SK-N-SH (cell line): ENCODE measurements around the gene LRRC8D. TPM values are rescaled to one million over a fixed set of nuclear protein-coding genes. Genes with fewer than 3 reads are reported as not detected.

Experiments used
- CTCF ChIA-PET: fragments of 300-600, 350-600 bp; formaldehyde crosslinking; extraction: SDS; loops from one replicate; lab custom pipeline; 2021; lab: Yijun Ruan, JAX
- POLR2A ChIA-PET: fragments of 350-600 bp; sonication (Branson Sonifier 250); formaldehyde crosslinking; extraction: SDS; loops from one replicate; lab custom pipeline; 2020; ENCODE audit warnings: antibody characterized with exemption, inconsistent platforms; lab: Yijun Ruan, JAX
- DNase-seq: peaks from one replicate; pipeline ENCODE4 v3.0.0; 2012
- H2AFZ ChIP-seq: fragments of 200-600 bp; sonication (generic); 2 replicates; pipeline ENCODE4 v1.8.1; 2016; ENCODE audit warnings: antibody characterized with exemption, mild to moderate bottlenecking, low read depth
- H3F3A ChIP-seq: fragments of 200-600 bp; sonication (generic); replicated peaks from 2 replicates; pipeline ENCODE3; 2016; ENCODE audit warnings: antibody characterized with exemption, mild to moderate bottlenecking; ENCODE audit not compliant: insufficient read depth
- H3K27ac ChIP-seq, 2 experiments: fragments of 200-500 bp in 1 of 2; fragments of 200-600 bp in 1 of 2; sonication (Bioruptor generic) in 1 of 2; sonication (generic), shearing (Covaris generic) in 1 of 2; 2 replicates each; pipeline versions ENCODE4 v1.5.1 to v1.6.1; 2014 to 2016; ENCODE audit warnings: low read depth in 2 of 2, inconsistent platforms in 1 of 2, low read length in 1 of 2, mild to moderate bottlenecking in 1 of 2, mixed read lengths in 1 of 2
- H3K27me3 ChIP-seq: fragments of 200-600 bp; sonication (generic), shearing (Covaris generic); 2 replicates; pipeline ENCODE4 v1.6.1; 2016; ENCODE audit warnings: mixed run types; ENCODE audit not compliant: insufficient read depth
- H3K36me3 ChIP-seq, 2 experiments: fragments of 200-500 bp in 1 of 2; fragments of 200-600 bp in 1 of 2; sonication (Bioruptor generic) in 1 of 2; sonication (generic) in 1 of 2; replicated peaks in 1 of 2; 2 replicates each; pipeline versions ENCODE3 to v1.5.1; 2014 to 2016; ENCODE audit warnings: low read length in 1 of 2, mild to moderate bottlenecking in 1 of 2; ENCODE audit not compliant: insufficient read depth in 2 of 2, control insufficient read depth in 1 of 2
- H3K4me1 ChIP-seq, 2 experiments: fragments of 200-500 bp in 1 of 2; fragments of 200-600 bp in 1 of 2; sonication (Bioruptor generic) in 1 of 2; sonication (generic), shearing (Covaris generic) in 1 of 2; 2 replicates each; pipeline versions ENCODE4 v1.5.1 to v1.6.1; 2014 to 2016; ENCODE audit warnings: low read depth in 1 of 2, low read length in 1 of 2, mixed run types in 1 of 2; ENCODE audit not compliant: insufficient read depth in 2 of 2, control insufficient read depth in 1 of 2
- H3K4me2 ChIP-seq: fragments of 200-600 bp; sonication (generic), shearing (Covaris generic); 2 replicates; pipeline ENCODE4 v1.6.1; 2017; ENCODE audit warnings: mixed run types
- H3K4me3 ChIP-seq, 2 experiments: fragments of 200-500 bp in 1 of 2; fragments of 200-600 bp in 1 of 2; sonication (Bioruptor generic) in 1 of 2; sonication (generic), shearing (Covaris generic) in 1 of 2; 2 replicates each; pipeline versions ENCODE4 v1.5.1 to v1.8.1; 2014 to 2016; ENCODE audit warnings: low read depth in 2 of 2, inconsistent platforms in 1 of 2, low read length in 1 of 2, mild to moderate bottlenecking in 1 of 2, mixed read lengths in 1 of 2, moderate library complexity in 1 of 2
- H3K79me2 ChIP-seq: fragments of 200-600 bp; sonication (generic); 2 replicates; pipeline ENCODE4 v1.8.1; 2017; ENCODE audit warnings: mild to moderate bottlenecking; ENCODE audit not compliant: insufficient read depth
- H3K9ac ChIP-seq: fragments of 200-600 bp; sonication (generic); 2 replicates; pipeline ENCODE4 v1.6.1; 2017; ENCODE audit warnings: mixed run types
- H3K9me2 ChIP-seq: fragments of 200-600 bp; sonication (generic); 2 replicates; pipeline ENCODE4 v1.6.1; 2017; ENCODE audit warnings: mixed run types
- H3K9me3 ChIP-seq: fragments of 200-600 bp; sonication (generic); 2 replicates; pipeline ENCODE4 v1.6.1; 2017; ENCODE audit warnings: mixed run types, mild to moderate bottlenecking, moderate library complexity
- H4K20me1 ChIP-seq: fragments of 200-600 bp; sonication (generic); 2 replicates; pipeline ENCODE4 v1.6.1; 2017; ENCODE audit warnings: mild to moderate bottlenecking, mixed run types; ENCODE audit not compliant: insufficient read depth
- EP300 ChIP-seq, 2 experiments: IDR thresholded peaks; 2 replicates each; pipeline versions ENCODE4 v1.4.0 to v1.6.1; 2012; ENCODE audit warnings: borderline replicate concordance in 1 of 2, low read depth in 1 of 2, low read length in 1 of 2
- EZH2phosphoT487 ChIP-seq: fragments of 200-600 bp; sonication (generic); IDR thresholded peaks from 2 replicates; pipeline ENCODE4 v1.6.1; 2017; ENCODE audit warnings: low read depth, mixed run types, mild to moderate bottlenecking, antibody characterized with exemption, moderate library complexity, borderline replicate concordance
- GABPA ChIP-seq: IDR thresholded peaks from 2 replicates; pipeline ENCODE4 v1.4.0; 2012; ENCODE audit warnings: low read depth, mild to moderate bottlenecking
- JUND ChIP-seq: IDR thresholded peaks from 2 replicates; pipeline ENCODE4 v1.4.0; 2012
- MEF2A ChIP-seq: IDR thresholded peaks from 2 replicates; pipeline ENCODE4 v1.4.0; 2012; ENCODE audit warnings: low read depth, borderline replicate concordance
- SMC3 ChIP-seq: IDR thresholded peaks from 2 replicates; pipeline ENCODE4 v1.6.1; 2012; ENCODE audit warnings: low read depth, low read length, improper control_type of control experiment
- TAF1 ChIP-seq: IDR thresholded peaks from 2 replicates; pipeline ENCODE4 v1.6.1; 2012; ENCODE audit warnings: low read depth, mild to moderate bottlenecking, low read length, moderate library complexity, borderline replicate concordance
- TEAD4 ChIP-seq: IDR thresholded peaks from 2 replicates; pipeline ENCODE4 v1.4.0; 2012; ENCODE audit warnings: mild to moderate bottlenecking, borderline replicate concordance; ENCODE audit not compliant: insufficient read depth
- YY1 ChIP-seq: IDR thresholded peaks from 2 replicates; pipeline ENCODE4 v1.4.0; 2012; ENCODE audit warnings: low read depth, mild to moderate bottlenecking
- WGBS: methylation state at CpG from one replicate; pipeline ENCODE4 v1.1.6; 2017; ENCODE audit warnings: low lambda C conversion rate; 5-methylcytosine and 5-hydroxymethylcytosine counted together
- polyA plus RNA-seq, 3 experiments: library from polyadenylated mRNA; depleted of rRNA; stranded (reverse); fragments of >200 nt; gene quantifications; 2 replicates each; pipeline ENCODE4 v1.2.3, GENCODE V29; 2012
- TF ChIP-seq, protein P1 (sequence below): IDR thresholded peaks from 2 replicates; pipeline ENCODE4 v1.4.0; 2012; ENCODE audit warnings: low read depth, borderline replicate concordance
- TF ChIP-seq, protein P2 (sequence below): IDR thresholded peaks from 2 replicates; pipeline ENCODE4 v1.4.0; 2012; ENCODE audit warnings: low read depth
- TF ChIP-seq, protein P3 (sequence below): fragments of 150-350 bp; IDR thresholded peaks from 2 replicates; pipeline ENCODE4 v1.6.1; 2017; ENCODE audit warnings: antibody characterized with exemption, low read length, low read depth, borderline replicate concordance

The LRRC8D gene
- polyA plus RNA-seq, 1 of the 3 experiments (the other 2 are of a cell fraction) = 15.0 TPM

DNA sequence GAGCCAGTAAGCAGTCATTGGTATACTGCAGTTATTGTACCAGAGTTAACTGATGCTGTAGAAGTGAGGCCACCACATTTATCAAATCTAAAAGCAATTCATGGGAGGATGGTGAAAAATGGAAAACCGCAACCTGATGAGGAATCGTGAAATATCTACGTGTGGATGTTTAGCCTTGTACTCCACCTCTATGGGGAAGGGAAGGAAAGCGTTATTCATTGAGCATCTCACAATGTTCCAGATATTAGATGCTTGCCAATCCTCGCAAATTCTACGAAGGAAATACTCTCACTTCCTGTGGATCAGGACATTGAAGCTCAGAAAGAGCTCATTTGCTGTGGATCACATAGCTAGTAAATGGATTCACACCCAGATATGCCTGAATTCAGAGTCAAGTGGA, 77.3 kb downstream of the LRRC8D start (continued):
- TF ChIP-seq, protein P1, sequence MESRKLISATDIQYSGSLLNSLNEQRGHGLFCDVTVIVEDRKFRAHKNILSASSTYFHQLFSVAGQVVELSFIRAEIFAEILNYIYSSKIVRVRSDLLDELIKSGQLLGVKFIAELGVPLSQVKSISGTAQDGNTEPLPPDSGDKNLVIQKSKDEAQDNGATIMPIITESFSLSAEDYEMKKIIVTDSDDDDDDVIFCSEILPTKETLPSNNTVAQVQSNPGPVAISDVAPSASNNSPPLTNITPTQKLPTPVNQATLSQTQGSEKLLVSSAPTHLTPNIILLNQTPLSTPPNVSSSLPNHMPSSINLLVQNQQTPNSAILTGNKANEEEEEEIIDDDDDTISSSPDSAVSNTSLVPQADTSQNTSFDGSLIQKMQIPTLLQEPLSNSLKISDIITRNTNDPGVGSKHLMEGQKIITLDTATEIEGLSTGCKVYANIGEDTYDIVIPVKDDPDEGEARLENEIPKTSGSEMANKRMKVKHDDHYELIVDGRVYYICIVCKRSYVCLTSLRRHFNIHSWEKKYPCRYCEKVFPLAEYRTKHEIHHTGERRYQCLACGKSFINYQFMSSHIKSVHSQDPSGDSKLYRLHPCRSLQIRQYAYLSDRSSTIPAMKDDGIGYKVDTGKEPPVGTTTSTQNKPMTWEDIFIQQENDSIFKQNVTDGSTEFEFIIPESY = no peak
- no peak for TF ChIP-seq SMC3
- TF ChIP-seq EP300 (IDR thresholded peaks at IDR 0.05; ENCODE audit: borderline replicate concordance in 1 of 2, low read depth in 1 of 2, low read length in 1 of 2) = no peak
- TF ChIP-seq TAF1 = no peak
- TF ChIP-seq MEF2A = no peak
- no peak for TF ChIP-seq EZH2phosphoT487

DNA sequence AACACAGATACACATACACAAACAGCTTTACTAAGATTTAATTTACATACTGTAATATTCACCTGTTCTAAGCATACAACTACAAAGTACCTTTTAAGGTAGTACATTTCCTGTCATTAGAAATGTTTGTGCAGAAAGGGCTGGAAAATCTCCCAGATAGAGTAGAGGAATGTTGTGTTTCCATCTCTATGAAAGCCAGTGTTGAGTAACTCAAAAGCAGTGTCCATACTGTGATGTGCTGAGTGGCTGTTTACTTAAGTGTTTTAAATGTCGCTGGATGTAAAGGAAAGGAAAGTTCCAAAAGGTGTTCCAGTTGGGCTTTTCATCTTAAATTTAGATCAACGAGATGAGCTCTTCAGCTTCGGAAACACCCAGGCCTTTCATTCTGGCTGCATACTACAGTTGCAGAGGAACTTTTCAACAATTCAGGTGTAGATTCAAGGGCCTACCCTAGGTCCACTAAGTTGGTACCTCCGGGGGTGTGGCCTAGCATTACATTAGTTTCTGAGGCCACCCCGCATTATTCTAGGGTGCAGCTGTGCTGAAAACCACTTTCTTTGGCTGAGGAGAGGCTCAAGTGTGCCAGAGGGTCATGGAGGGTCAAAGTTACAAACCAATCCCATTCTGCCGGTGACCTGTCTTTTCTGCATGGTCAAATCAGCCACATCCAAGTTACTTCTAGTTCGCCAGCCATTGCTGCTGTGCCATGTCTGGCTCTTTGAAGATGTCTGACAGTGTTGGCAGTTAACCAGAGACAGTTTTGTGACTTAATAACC, 78.1 kb downstream of the LRRC8D start:
- H3K4me3 ChIP-seq = no peak overlapping the region
- peaks cover 26 to 28% of the 10 kb centered on the region in 2 experiments for H3K4me1 ChIP-seq
- no peaks in the 10 kb centered on the region for H4K20me1 ChIP-seq
- 85% methylated on average over 5 of the region's 7 CpGs for WGBS
- H3K27me3 ChIP-seq = no peaks in the 10 kb centered on the region
- peaks cover 0 to 4% of the 10 kb centered on the region in 2 experiments for H3K36me3 ChIP-seq
- no peaks in the 10 kb centered on the region for H3K9me2 ChIP-seq
- peaks cover 6% of the 10 kb centered on the region for H3F3A ChIP-seq
- no peak overlapping the region for H3K4me2 ChIP-seq
- no peaks in the 10 kb centered on the region for H3K9me3 ChIP-seq
- H3K9ac ChIP-seq = no peak overlapping the region
- H3K79me2 ChIP-seq = no peaks in the 10 kb centered on the region
- TF ChIP-seq MEF2A = no peak
- no peak for DNase-seq
- no peak overlapping the region for H2AFZ ChIP-seq
- ChIA-PET CTCF (interaction anchor here (1.1 kb wide), 1 partner anchor 10 kb away, joined by 3 read pairs; no protein-coding TSS in a partner anchor), POLR2A (no interaction called here)
- no peak overlapping the region; a peak in 1 of 4 replicates for H3K27ac ChIP-seq

DNA sequence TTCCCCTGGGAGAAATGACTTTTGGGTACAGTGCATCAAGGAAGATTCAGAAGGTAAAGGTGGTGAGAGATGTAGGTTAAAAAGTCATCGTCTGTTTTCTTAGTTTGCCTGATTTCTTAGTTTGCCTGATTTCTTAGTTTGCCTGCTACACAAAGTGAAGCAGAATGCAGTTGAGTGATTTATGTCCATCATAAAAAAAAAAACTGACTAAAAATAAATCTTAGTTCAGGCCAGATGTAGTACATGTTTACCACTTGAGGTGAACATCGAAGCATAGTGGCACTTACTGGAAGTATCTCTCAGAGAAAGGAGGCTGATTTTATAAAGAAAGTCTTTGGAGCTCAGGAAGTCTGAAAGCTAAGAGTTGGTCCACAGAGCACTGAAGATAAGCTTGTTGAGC, 79.5 kb downstream of the LRRC8D start:
- H3K36me3 ChIP-seq = peaks cover 0 to 4% of the 10 kb centered on the region in 2 experiments
- no peak overlapping the region for H3K27ac ChIP-seq
- H2AFZ ChIP-seq = no peak overlapping the region
- no peaks in the 10 kb centered on the region for H3K9me2 ChIP-seq
- H3K27me3 ChIP-seq = no peaks in the 10 kb centered on the region
- H3K9ac ChIP-seq = no peak overlapping the region
- no peak for DNase-seq
- ChIA-PET POLR2A (interaction anchor here (0.6 kb wide), 1 partner anchor 51 kb away, joined by 4 read pairs; no protein-coding TSS in a partner anchor), CTCF (interaction anchor here (1.1 kb wide), 1 partner anchor 12 kb away, joined by 3 read pairs; no protein-coding TSS in a partner anchor)
- no peaks in the 10 kb centered on the region for H3K9me3 ChIP-seq
- H3K4me1 ChIP-seq = peaks cover 28 to 33% of the 10 kb centered on the region in 2 experiments; a peak in 3 of 4 replicates
- no peaks in the 10 kb centered on the region for H3F3A ChIP-seq
- H3K4me3 ChIP-seq = no peak overlapping the region
- no peaks in the 10 kb centered on the region for H3K79me2 ChIP-seq
- H3K4me2 ChIP-seq = no peak overlapping the region
- 92% methylated on average over 2 of the region's 2 CpGs for WGBS
- H4K20me1 ChIP-seq = no peaks in the 10 kb centered on the region
- TF ChIP-seq YY1 = no peak
- TF ChIP-seq, protein P2, sequence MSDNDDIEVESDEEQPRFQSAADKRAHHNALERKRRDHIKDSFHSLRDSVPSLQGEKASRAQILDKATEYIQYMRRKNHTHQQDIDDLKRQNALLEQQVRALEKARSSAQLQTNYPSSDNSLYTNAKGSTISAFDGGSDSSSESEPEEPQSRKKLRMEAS = no peak
- TF ChIP-seq, protein P3, sequence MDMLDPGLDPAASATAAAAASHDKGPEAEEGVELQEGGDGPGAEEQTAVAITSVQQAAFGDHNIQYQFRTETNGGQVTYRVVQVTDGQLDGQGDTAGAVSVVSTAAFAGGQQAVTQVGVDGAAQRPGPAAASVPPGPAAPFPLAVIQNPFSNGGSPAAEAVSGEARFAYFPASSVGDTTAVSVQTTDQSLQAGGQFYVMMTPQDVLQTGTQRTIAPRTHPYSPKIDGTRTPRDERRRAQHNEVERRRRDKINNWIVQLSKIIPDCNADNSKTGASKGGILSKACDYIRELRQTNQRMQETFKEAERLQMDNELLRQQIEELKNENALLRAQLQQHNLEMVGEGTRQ = no peak
- TF ChIP-seq GABPA = no peak
- no peak for TF ChIP-seq TEAD4
- TF ChIP-seq JUND = no peak
